Heart left ventricle (tissue), 13 donors: ENCODE measurements around the gene EVPL.

Experiments used
- POLR2A ChIP-seq, 2 donors: fragments of 450-650 bp; IDR thresholded peaks; one replicate each; pipeline ENCODE4 v1.6.1; 2017; ENCODE audit warnings: antibody characterized with exemption in 2 of 2, mild to moderate bottlenecking in 2 of 2, moderate library complexity in 2 of 2
- TF ChIP-seq, protein P1 (sequence below), 12 donors: fragments of 200-600 bp; sonication (generic) in 4 of 12; IDR thresholded peaks; one replicate each; pipeline versions ENCODE4 v1.5.0 to v1.8.0; 2018 to 2022; ENCODE audit warnings: antibody characterized with exemption in 12 of 12, mild to moderate bottlenecking in 5 of 12
- donor health status: ischemic (EF 13 %, LVEDD 7.1; RV severe dilation, severe dysfunction).
- donor health status: DM: no; HTN: yes; CAD: no.
- donor health status: DM: no; HTN: no; CAD: no.
- donor health status: ischemic (EF 25% LVEDD 6.9; RV normal size, moderate dysfunction).
- donor health status: ischemic (EF 25% LVEDD 5.7; RV mildly dilated, moderate dysfunction).
- donor health status: ischemic (EF 35%, LVEDD 5.7; RV mildly dilated, moderate dysfunction).
- donor health status: nonischemic (EF 11% LVEDD 7.7; RV severe dilation, severe dysfunction).
- donor health status: DM: yes; HTN: yes; CAD: no.
- donor health status: PGD.
- donor health status: ischemic (EF 29% LVEDD 5.4; RV normal size, mild dysfunction).
- donor health status: nonischemic (EF 23%, LVEDD 6.1; RV moderate dilation, normal function).

- TF ChIP-seq, protein P1, sequence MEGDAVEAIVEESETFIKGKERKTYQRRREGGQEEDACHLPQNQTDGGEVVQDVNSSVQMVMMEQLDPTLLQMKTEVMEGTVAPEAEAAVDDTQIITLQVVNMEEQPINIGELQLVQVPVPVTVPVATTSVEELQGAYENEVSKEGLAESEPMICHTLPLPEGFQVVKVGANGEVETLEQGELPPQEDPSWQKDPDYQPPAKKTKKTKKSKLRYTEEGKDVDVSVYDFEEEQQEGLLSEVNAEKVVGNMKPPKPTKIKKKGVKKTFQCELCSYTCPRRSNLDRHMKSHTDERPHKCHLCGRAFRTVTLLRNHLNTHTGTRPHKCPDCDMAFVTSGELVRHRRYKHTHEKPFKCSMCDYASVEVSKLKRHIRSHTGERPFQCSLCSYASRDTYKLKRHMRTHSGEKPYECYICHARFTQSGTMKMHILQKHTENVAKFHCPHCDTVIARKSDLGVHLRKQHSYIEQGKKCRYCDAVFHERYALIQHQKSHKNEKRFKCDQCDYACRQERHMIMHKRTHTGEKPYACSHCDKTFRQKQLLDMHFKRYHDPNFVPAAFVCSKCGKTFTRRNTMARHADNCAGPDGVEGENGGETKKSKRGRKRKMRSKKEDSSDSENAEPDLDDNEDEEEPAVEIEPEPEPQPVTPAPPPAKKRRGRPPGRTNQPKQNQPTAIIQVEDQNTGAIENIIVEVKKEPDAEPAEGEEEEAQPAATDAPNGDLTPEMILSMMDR (IDR thresholded peaks at IDR 0.05): no peak
- TF ChIP-seq POLR2A (IDR thresholded peaks at IDR 0.05): no peak
Observed at GRCh38 chr17:76018340-76018680, 8.8 kb downstream of the EVPL start.
